Transverse colon (tissue), 4 donors: ENCODE data around the gene CMKLR1. TPM values are rescaled to one million over a fixed set of nuclear protein-coding genes. Genes with fewer than 3 reads are reported as not detected.

Experiments used
- DNase-seq: peaks from one replicate; pipeline ENCODE4 v3.0.0-alpha.2; 2019
- H3K27ac ChIP-seq, 4 donors: fragments of 200-600 bp; sonication (generic); 2 replicates each; pipeline ENCODE4 v1.5.1; 2016 to 2018; ENCODE audit warnings: inconsistent platforms in 4 of 4
- H3K27me3 ChIP-seq: fragments of 200-600 bp; sonication (generic); 2 replicates; pipeline ENCODE4 v1.5.1; 2017; ENCODE audit warnings: inconsistent platforms
- H3K36me3 ChIP-seq, 4 donors: fragments of 200-600 bp; sonication (generic); 2 replicates each; pipeline ENCODE4 v1.5.1; 2017 to 2019; ENCODE audit warnings: inconsistent platforms in 4 of 4
- H3K4me1 ChIP-seq, 4 donors: fragments of 200-600 bp; sonication (generic); 2 replicates each; pipeline ENCODE4 v1.5.1; 2017 to 2020; ENCODE audit warnings: inconsistent platforms in 4 of 4
- H3K4me3 ChIP-seq, 4 donors: fragments of 200-600 bp; sonication (generic); 1 replicate in 1 of 4; 2 replicates in 3 of 4; pipeline versions ENCODE4 v1.5.1 to v1.6.1; 2017 to 2019; ENCODE audit warnings: inconsistent platforms in 4 of 4
- H3K9me3 ChIP-seq, 2 donors: fragments of 200-600 bp; sonication (generic); 2 replicates each; pipeline ENCODE4 v1.5.1; 2017 to 2019; ENCODE audit warnings: inconsistent platforms in 2 of 2
- EP300 ChIP-seq: sonication (generic); formaldehyde crosslinking; IDR thresholded peaks from one replicate; pipeline ENCODE4 v1.6.1; 2017; ENCODE audit warnings: antibody characterized with exemption, low read depth
- POLR2A ChIP-seq: fragments of 450-650 bp; IDR thresholded peaks from one replicate; pipeline ENCODE4 v1.6.1; 2016; ENCODE audit warnings: antibody characterized with exemption, mild to moderate bottlenecking, moderate library complexity
- POLR2AphosphoS5 ChIP-seq, 3 donors: sonication (generic); formaldehyde crosslinking; IDR thresholded peaks; one replicate each; pipeline ENCODE4 v1.6.1; 2016; ENCODE audit warnings: antibody characterized with exemption in 3 of 3
- WGBS, 2 donors: methylation state at CpG; one replicate each; pipeline ENCODE4 v1.1.5; 2018; ENCODE audit warnings: low coverage in 1 of 2; 5-methylcytosine and 5-hydroxymethylcytosine counted together
- in situ Hi-C, 4 donors: fragments of 200-750 bp; cut with MboI; loops; one replicate each; pipeline versions ENCODE4 v1.15.0 to v1.15.1; 2017; ENCODE audit warnings: low sequenced_read_pairs in 3 of 4, low pct_ligation_motif_present in 1 of 4, low pct_unique_long_range_greater_than_20kb in 1 of 4
- intact Hi-C: fragments of 100-400 bp; cut with DNase I; formaldehyde crosslinking; loops from one replicate; pipeline ENCODE4 v1.15.1; 2023; ENCODE audit warnings: low total_unique reads
- total RNA-seq, 4 donors: library from RNA; depleted of rRNA; stranded (reverse); fragments of >200 nt; gene quantifications; one replicate each; pipeline ENCODE4 v1.1.0, GENCODE V29; 2016
- TF ChIP-seq, protein P1 (sequence below), 5 experiments: fragments of 200-600 bp in 3 of 5; fragments of 450-650 bp in 2 of 5; sonication (generic) in 3 of 5; IDR thresholded peaks; 1 replicate in 2 of 5; 2 replicates in 3 of 5; pipeline ENCODE4 v1.5.1; 2016 to 2017; ENCODE audit warnings: antibody characterized with exemption in 5 of 5, inconsistent platforms in 3 of 5, mild to moderate bottlenecking in 2 of 5, moderate library complexity in 1 of 5

The CMKLR1 gene
- total RNA-seq, 4 donors from 2014 or later = 4.2 to 13.5 (median 4.5) TPM

DNA sequence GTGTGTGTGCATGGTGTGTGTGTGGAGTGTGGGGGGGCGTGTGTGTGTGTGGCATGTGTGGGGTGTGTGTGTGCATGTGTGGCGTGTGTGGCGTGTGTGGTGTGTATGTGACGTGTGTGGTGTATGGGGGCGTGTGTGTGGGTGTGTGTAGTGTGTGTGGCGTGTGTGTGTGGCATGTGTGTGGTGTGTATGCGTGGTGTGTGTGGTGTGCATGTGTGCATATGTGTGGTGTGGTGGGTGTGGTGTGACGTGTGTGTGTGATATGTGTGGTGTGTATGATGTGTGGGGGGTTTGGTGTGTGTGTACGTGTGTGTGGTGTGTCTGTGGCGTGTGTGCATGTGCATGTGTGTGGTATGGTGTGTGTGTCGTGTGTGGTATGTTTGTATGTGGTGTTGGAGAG, 24.1 kb upstream of the CMKLR1 start:
- TF ChIP-seq POLR2A (no peak), EP300 (no peak), POLR2AphosphoS5 (IDR thresholded peaks at IDR 0.05) (no peak)
- TF ChIP-seq, protein P1, sequence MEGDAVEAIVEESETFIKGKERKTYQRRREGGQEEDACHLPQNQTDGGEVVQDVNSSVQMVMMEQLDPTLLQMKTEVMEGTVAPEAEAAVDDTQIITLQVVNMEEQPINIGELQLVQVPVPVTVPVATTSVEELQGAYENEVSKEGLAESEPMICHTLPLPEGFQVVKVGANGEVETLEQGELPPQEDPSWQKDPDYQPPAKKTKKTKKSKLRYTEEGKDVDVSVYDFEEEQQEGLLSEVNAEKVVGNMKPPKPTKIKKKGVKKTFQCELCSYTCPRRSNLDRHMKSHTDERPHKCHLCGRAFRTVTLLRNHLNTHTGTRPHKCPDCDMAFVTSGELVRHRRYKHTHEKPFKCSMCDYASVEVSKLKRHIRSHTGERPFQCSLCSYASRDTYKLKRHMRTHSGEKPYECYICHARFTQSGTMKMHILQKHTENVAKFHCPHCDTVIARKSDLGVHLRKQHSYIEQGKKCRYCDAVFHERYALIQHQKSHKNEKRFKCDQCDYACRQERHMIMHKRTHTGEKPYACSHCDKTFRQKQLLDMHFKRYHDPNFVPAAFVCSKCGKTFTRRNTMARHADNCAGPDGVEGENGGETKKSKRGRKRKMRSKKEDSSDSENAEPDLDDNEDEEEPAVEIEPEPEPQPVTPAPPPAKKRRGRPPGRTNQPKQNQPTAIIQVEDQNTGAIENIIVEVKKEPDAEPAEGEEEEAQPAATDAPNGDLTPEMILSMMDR (IDR thresholded peaks at IDR 0.05) = no peak
- DNase-seq = no peak
- in situ Hi-C loops (no loop called here), intact Hi-C loops (no loop called here)
- 68 to 69% methylated on average over 8 to 11 of the region's 11 CpGs for WGBS, 2 donors
- Histone ChIP-seq H3K27me3 (no peaks in the 10 kb centered on the region), H3K27ac (no peak overlapping the region), H3K4me1 (no peaks in the 10 kb centered on the region), H3K36me3 (no peaks in the 10 kb centered on the region), H3K9me3 (no peaks in the 10 kb centered on the region), H3K4me3 (no peak overlapping the region)

DNA sequence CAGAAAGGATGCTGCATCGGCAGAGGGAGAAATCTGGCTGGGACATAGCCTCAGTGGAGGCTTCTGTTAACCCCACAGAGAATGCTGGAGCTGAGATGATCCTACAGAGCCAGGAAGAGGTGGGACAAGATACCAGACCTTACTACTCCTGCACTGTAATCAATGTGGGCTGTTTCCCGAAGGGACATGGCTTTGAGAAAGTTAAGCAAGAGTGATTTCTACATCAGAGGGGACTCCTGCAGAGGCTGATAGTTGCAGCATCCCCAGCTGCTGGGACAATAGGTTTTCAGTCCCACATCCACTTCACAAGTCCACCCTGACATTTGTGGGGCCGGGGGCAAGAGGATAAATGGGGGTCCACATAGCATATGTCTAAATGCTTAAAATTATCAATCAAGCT, 22.5 kb upstream of the CMKLR1 start:
- in situ Hi-C loops (no loop called here), intact Hi-C loops (no loop called here)
- Histone ChIP-seq H3K4me1 (no peaks in the 10 kb centered on the region), H3K36me3 (no peaks in the 10 kb centered on the region), H3K27ac (no peak overlapping the region), H3K27me3 (no peaks in the 10 kb centered on the region), H3K9me3 (no peaks in the 10 kb centered on the region), H3K4me3 (no peak overlapping the region)
- 52 to 71% methylated on average over 1 to 3 of the region's 3 CpGs for WGBS, 2 donors
- no peak for DNase-seq
- TF ChIP-seq EP300 (no peak), POLR2AphosphoS5 (IDR thresholded peaks at IDR 0.05) (no peak), POLR2A (no peak)
- TF ChIP-seq, protein P1 (IDR thresholded peaks at IDR 0.05) = no peak

DNA sequence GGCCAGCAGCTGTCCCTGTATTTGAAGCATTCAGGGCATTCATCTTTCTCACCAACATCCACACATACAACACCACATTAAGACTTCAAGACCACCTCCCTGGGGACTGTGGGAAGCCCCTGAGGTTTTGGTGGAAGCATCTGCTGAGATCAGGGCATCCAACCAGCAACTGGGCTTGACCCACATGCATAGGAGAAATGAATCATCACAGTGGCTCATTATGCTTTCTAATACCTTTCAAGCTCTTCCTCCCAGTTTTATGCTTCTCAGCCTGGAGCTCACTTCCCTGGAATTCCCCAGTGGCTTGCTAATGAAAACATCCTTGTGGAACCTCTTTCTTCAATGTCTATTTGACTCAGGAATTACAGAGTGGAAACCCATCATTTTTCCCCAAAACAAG, 21.4 kb upstream of the CMKLR1 start:
- Histone ChIP-seq H3K9me3 (no peaks in the 10 kb centered on the region), H3K4me1 (no peaks in the 10 kb centered on the region), H3K27ac (no peak overlapping the region), H3K36me3 (no peaks in the 10 kb centered on the region), H3K27me3 (no peaks in the 10 kb centered on the region), H3K4me3 (no peak overlapping the region)
- intact Hi-C loops = no loop called here
- DNase-seq = no peak
- TF ChIP-seq, protein P1 (IDR thresholded peaks at IDR 0.05) = no peak
- no peak for TF ChIP-seq POLR2A
- in situ Hi-C loops = no loop called here

DNA sequence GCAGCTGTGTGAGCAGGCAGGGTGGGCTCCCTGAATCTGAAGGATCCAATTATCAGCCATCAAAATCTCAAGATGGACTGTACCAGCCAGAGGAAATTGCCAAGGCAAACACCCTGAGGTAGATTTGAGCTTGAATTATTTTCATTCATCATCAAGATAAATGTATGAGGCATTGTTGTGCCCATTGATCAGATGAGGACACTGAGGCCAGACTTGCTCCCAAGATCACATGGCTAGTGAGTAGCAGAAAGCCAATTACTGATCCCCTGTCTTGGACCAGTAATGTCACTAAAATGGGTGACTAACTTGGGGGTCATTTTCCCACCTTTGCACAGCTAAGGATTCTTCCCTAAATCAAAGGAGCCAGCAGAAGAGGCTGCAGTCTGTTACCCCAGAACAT, 20.9 kb upstream of the CMKLR1 start:
- H3K9me3 ChIP-seq = no peaks in the 10 kb centered on the region
- H3K4me1 ChIP-seq = no peaks in the 10 kb centered on the region
- intact Hi-C loops = no loop called here
- H3K36me3 ChIP-seq = no peaks in the 10 kb centered on the region
- no peak for DNase-seq
- H3K27me3 ChIP-seq = no peaks in the 10 kb centered on the region
- in situ Hi-C loops = no loop called here
- no peak overlapping the region for H3K27ac ChIP-seq
- H3K4me3 ChIP-seq = no peak overlapping the region
- TF ChIP-seq EP300 = no peak
- no peak for TF ChIP-seq POLR2A
- TF ChIP-seq, protein P1 (IDR thresholded peaks at IDR 0.05) = no peak
- no peak for TF ChIP-seq POLR2AphosphoS5 (IDR thresholded peaks at IDR 0.05)
